Measurements from ENCODE around the gene AKAP13. TPM values are rescaled to one million over a fixed set of nuclear protein-coding genes. Genes with fewer than 3 reads are reported as not detected.
A peak's percentile ranks its signal among the peaks of the same experiment; 100 is the strongest.
"Not testable (repeated sequence)": the region's sequence is repeated elsewhere in the genome, so short reads cannot be mapped to it uniquely, and the experiment has no call there.

AKAP13 gene
- polyA plus RNA-seq, 4 donors: 39.4 to 71.6 (median 58.5) TPM

DNA sequence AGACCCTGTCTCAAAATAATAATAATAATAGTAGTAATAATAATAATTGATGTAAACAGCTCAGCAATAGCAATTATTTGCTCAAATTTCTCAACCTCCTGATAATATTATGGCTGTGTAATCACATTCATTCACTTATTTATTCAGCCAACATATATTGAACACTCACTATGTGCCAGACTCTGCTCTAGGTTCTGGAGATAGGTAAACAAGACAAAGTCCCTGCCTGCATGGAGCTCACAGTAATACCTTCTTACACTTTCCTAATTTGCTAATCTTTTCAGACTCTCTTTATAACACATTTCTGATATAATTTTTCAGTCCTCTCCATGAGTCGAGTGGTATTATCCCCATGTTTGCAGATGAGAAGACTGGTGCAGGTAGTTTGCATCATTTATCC lies 276.7 kb downstream of the AKAP13 start:
- DNase-seq (no peak), FAIRE-seq (no peak)
- no peak overlapping the region for H3K4me3 ChIP-seq (ENCODE audit: low read depth in 1 of 3, low read length in 3 of 3)
- no peaks in the 10 kb centered on the region for H3K27me3 ChIP-seq (ENCODE audit: control insufficient read depth in 3 of 3, insufficient read depth in 3 of 3, low read length in 3 of 3)
- H3K4me1 ChIP-seq (ENCODE audit: control insufficient read depth in 3 of 3, insufficient read depth in 2 of 3, low read depth in 1 of 3, low read length in 2 of 3): no peaks in the 10 kb centered on the region
- H3K27ac ChIP-seq (ENCODE audit: low read depth in 1 of 3, low read length in 2 of 3): no peak overlapping the region
- peaks cover 8 to 25% (median 12%) of the 10 kb centered on the region in 3 donors for H3K36me3 ChIP-seq (ENCODE audit: control insufficient read depth in 3 of 3, insufficient read depth in 2 of 3, low read depth in 1 of 3, low read length in 3 of 3)
- no peaks in the 10 kb centered on the region for H3K9me3 ChIP-seq (ENCODE audit: control insufficient read depth in 2 of 2, insufficient read depth in 1 of 2, low read depth in 1 of 2, low read length in 1 of 2)
- 3 to 47% (median 44%) methylated on average over 1 of the region's 1 CpG for WGBS, 3 donors

DNA sequence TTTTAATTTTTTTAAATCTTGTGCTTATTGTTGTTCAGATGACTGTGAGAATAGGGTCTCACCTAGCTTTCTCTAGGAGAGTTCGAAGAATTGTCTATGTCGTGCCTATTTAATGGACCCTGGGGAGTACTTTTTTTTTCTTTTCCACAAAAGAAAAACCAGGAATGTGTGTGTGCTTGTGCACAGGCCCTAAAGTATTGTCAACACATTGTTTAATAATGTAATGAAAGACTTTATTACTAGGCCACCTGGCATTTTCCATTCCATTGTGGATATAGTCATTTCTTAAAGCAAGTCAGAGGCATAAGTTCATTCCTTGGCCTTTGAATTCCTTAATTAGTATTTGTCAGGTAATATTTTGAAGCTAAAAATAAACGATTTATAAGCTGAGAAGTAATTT lies 278.4 kb downstream of the AKAP13 start:
- Histone ChIP-seq H3K4me3 (ENCODE audit: low read depth in 1 of 3, low read length in 3 of 3) (no peak overlapping the region), H3K36me3 (ENCODE audit: control insufficient read depth in 3 of 3, insufficient read depth in 2 of 3, low read depth in 1 of 3, low read length in 3 of 3) (peaks cover 14 to 29% (median 14%) of the 10 kb centered on the region in 3 donors), H3K27ac (ENCODE audit: low read depth in 1 of 3, low read length in 2 of 3) (no peak overlapping the region), H3K4me1 (ENCODE audit: control insufficient read depth in 3 of 3, insufficient read depth in 2 of 3, low read depth in 1 of 3, low read length in 2 of 3) (no peaks in the 10 kb centered on the region), H3K9me3 (ENCODE audit: control insufficient read depth in 2 of 2, insufficient read depth in 1 of 2, low read depth in 1 of 2, low read length in 1 of 2) (no peaks in the 10 kb centered on the region), H3K27me3 (ENCODE audit: control insufficient read depth in 3 of 3, insufficient read depth in 3 of 3, low read length in 3 of 3) (no peaks in the 10 kb centered on the region)
- DNase-seq (no peak), FAIRE-seq (no peak)
- 88 to 97% (median 96%) methylated on average over 3 of the region's 3 CpGs for WGBS, 3 donors

DNA sequence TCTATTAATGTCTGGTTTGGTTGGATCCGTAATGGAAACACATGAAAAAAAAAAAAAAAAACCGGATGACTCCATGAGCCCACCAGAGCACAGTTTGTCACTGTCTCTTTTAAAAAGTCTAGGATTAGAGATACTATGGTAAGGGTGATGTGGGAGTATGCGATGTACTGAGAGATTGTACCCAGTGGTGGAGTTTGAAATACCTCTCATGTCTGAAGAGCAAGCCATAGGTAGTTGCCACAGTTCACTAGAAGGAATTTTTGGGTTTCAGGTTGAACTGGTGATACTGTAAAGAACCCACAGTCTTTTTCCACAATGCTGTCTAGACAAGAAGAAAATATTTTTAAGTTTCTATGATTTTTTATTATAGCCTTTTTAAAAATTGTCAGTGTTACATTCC lies 281.5 kb downstream of the AKAP13 start:
- Histone ChIP-seq H3K9me3 (ENCODE audit: control insufficient read depth in 2 of 2, insufficient read depth in 1 of 2, low read depth in 1 of 2, low read length in 1 of 2) (no peaks in the 10 kb centered on the region), H3K27ac (ENCODE audit: low read depth in 1 of 3, low read length in 2 of 3) (no peak overlapping the region), H3K4me1 (ENCODE audit: control insufficient read depth in 3 of 3, insufficient read depth in 2 of 3, low read depth in 1 of 3, low read length in 2 of 3) (peaks cover 0 to 3% (median 0%) of the 10 kb centered on the region in 3 donors), H3K27me3 (ENCODE audit: control insufficient read depth in 3 of 3, insufficient read depth in 3 of 3, low read length in 3 of 3) (no peaks in the 10 kb centered on the region), H3K4me3 (ENCODE audit: low read depth in 1 of 3, low read length in 3 of 3) (no peak overlapping the region), H3K36me3 (ENCODE audit: control insufficient read depth in 3 of 3, insufficient read depth in 2 of 3, low read depth in 1 of 3, low read length in 3 of 3) (peaks cover 16 to 24% (median 22%) of the 10 kb centered on the region in 3 donors)
- FAIRE-seq (no peak), DNase-seq (no peak)
- WGBS, 3 donors: 93 to 97% (median 97%) methylated on average over 3 of the region's 3 CpGs

DNA sequence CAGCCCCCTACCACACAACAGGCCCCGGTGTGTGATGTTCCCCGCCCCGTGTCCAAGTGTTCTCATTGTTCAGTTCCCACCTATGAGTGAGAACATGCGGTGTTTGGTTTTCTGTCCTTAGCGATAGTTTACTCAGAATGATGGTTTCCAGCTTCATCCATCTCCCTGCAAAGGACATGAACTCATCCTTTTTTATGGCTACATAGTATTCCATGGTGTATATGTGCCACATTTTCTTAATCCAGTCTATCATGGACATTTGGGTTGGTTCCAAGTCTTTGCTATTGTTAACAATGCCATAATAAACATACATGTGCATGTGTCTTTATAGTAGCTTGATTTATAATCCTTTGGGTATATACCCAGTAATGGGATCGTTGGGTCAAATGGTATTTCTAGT lies 285.3 kb downstream of the AKAP13 start:
- not testable (repeated sequence) for FAIRE-seq; H3K27me3 ChIP-seq (ENCODE audit: control insufficient read depth in 3 of 3, insufficient read depth in 3 of 3, low read length in 3 of 3); DNase-seq; H3K9me3 ChIP-seq (ENCODE audit: control insufficient read depth in 2 of 2, insufficient read depth in 1 of 2, low read depth in 1 of 2, low read length in 1 of 2); H3K4me3 ChIP-seq (ENCODE audit: low read depth in 1 of 3, low read length in 3 of 3); H3K27ac ChIP-seq (ENCODE audit: low read depth in 1 of 3, low read length in 2 of 3)
- peaks cover 0 to 15% (median 6%) of the 10 kb centered on the region in 3 donors for H3K4me1 ChIP-seq (ENCODE audit: control insufficient read depth in 3 of 3, insufficient read depth in 2 of 3, low read depth in 1 of 3, low read length in 2 of 3)
- 89 to 91% (median 91%) methylated on average over 6 of the region's 6 CpGs for whole genome bisulfite sequencing, 3 donors
- H3K36me3 ChIP-seq (ENCODE audit: control insufficient read depth in 3 of 3, insufficient read depth in 2 of 3, low read depth in 1 of 3, low read length in 3 of 3): peaks cover 14 to 21% (median 20%) of the 10 kb centered on the region in 3 donors

DNA sequence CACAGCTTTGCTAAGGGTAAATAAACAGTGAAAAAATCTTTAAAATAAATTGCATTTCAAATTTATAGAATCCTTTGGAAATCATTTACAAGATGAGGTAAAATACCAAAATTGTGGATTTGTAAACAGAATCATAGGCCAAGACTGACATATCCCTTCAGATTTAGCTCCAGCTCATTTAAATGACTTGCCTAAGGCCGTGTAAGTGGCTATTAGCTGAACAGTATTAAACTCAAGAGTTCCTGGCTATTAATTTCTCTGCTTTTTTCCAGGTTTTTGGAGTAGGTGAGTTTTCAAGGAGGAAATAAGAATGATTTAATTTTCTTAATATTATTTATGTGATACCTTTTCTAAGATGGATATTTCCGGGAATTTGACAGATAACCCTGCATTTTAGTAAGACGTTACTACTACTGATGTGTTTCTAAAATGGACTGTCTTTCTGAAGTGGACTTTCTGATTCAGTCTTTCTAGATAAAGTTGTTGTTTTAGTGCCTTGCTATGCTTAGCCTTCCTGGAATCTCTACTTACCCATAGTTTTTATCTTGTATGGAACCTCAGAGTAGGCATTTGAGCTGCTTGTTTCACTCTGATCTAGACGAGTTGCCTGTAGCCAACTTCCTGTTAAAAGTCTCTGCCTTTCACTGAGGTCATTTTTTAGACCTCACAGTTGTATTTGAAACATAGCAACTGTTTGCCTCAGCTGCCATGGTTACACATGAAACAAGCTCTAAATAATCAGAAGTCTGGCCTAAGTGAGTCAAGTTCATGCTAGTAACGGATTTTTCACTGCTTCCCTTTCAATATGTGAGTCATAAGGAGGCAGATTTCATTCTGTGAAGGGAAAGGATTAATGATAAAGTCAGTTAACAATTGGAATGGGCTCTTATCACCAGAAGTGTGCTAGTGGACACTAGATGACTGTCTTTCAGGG lies 287.4 kb downstream of the AKAP13 start:
- peak; percentile 77 to 93 for DNase-seq
- FAIRE-seq: peak; percentile 15
- Histone ChIP-seq H3K27ac (ENCODE audit: low read depth in 1 of 3, low read length in 2 of 3) (peak overlapping the region; percentile 41 to 91 (median 79)), H3K4me1 (ENCODE audit: control insufficient read depth in 3 of 3, insufficient read depth in 2 of 3, low read depth in 1 of 3, low read length in 2 of 3) (peaks cover 0 to 15% (median 6%) of the 10 kb centered on the region in 3 donors), H3K27me3 (ENCODE audit: control insufficient read depth in 3 of 3, insufficient read depth in 3 of 3, low read length in 3 of 3) (no peaks in the 10 kb centered on the region), H3K9me3 (ENCODE audit: control insufficient read depth in 2 of 2, insufficient read depth in 1 of 2, low read depth in 1 of 2, low read length in 1 of 2) (no peaks in the 10 kb centered on the region), H3K36me3 (ENCODE audit: control insufficient read depth in 3 of 3, insufficient read depth in 2 of 3, low read depth in 1 of 3, low read length in 3 of 3) (peaks cover 9 to 26% (median 23%) of the 10 kb centered on the region in 3 donors), H3K4me3 (ENCODE audit: low read depth in 1 of 3, low read length in 3 of 3) (no peak overlapping the region)
- 23 to 29% (median 24%) methylated on average over 5 of the region's 5 CpGs for WGBS, 3 donors

DNA sequence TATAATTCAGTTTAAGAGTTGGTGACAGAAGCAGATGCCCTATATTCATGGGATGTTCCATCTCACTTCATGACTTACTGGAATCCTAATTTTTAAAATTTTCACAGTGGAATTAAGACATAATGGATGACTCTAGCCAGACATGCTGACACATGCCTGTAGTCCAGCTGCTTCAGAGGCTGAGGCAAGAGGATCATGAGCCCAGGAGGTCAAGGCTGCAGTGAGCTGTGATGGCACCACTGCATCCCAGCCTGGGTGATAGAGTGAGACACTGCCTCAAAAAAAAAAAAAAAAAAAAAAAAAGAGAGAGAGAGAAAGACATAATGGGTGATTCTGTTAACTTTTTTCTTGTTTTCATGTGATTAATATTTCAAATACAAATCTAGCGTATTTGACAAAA lies 290.8 kb downstream of the AKAP13 start:
- no peak overlapping the region for H3K4me3 ChIP-seq (ENCODE audit: low read depth in 1 of 3, low read length in 3 of 3)
- FAIRE-seq: no peak
- H3K36me3 ChIP-seq (ENCODE audit: control insufficient read depth in 3 of 3, insufficient read depth in 2 of 3, low read depth in 1 of 3, low read length in 3 of 3): peaks cover 3 to 26% (median 13%) of the 10 kb centered on the region in 3 donors
- H3K27ac ChIP-seq (ENCODE audit: low read depth in 1 of 3, low read length in 2 of 3): peak overlapping the region in 1 of 3 donors; percentile 3
- DNase-seq: no peak
- peaks cover 0 to 15% (median 6%) of the 10 kb centered on the region in 3 donors for H3K4me1 ChIP-seq (ENCODE audit: control insufficient read depth in 3 of 3, insufficient read depth in 2 of 3, low read depth in 1 of 3, low read length in 2 of 3)
- H3K27me3 ChIP-seq (ENCODE audit: control insufficient read depth in 3 of 3, insufficient read depth in 3 of 3, low read length in 3 of 3): no peaks in the 10 kb centered on the region
- no peaks in the 10 kb centered on the region for H3K9me3 ChIP-seq (ENCODE audit: control insufficient read depth in 2 of 2, insufficient read depth in 1 of 2, low read depth in 1 of 2, low read length in 1 of 2)
- 88 to 100% (median 92%) methylated on average over 1 of the region's 1 CpG for WGBS, 3 donors

DNA sequence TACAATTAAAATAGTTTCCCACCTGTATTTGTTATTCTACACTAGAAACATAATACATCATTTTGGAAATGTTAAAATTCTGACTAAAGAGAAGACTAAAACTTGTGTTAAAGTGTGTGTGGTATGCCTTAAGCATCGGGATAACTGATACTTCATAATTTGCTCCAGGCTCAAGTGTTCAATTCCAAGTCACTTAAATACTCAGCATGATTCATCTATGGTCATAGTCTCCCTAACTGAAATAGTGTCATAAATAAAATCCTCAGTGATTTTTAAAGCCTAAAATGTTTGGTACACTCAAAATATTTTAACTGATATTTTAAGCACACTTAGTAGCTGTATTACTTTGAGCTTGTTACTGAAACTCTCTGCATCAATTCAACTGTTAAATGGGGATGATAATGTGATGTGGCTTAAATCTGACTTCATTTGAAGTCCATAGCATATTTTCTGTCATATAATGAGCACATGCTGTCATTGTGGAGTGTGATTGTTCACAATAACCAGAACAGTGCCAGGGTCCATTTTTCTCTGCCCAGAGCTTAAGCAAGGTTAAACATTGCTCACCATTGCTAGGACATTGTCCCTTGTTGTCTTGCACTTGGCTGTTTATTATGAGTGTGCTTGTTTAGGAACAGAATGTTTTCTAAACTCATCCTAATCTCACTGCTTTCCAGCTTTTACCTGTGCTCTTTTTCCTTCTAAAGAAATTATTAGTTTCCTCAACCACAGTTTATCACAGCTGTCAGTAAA lies 292.1 kb downstream of the AKAP13 start:
- Histone ChIP-seq H3K4me3 (ENCODE audit: low read depth in 1 of 3, low read length in 3 of 3) (no peak overlapping the region), H3K27ac (ENCODE audit: low read depth in 1 of 3, low read length in 2 of 3) (no peak overlapping the region), H3K4me1 (ENCODE audit: control insufficient read depth in 3 of 3, insufficient read depth in 2 of 3, low read depth in 1 of 3, low read length in 2 of 3) (peaks cover 0 to 10% (median 2%) of the 10 kb centered on the region in 3 donors), H3K27me3 (ENCODE audit: control insufficient read depth in 3 of 3, insufficient read depth in 3 of 3, low read length in 3 of 3) (no peaks in the 10 kb centered on the region), H3K9me3 (ENCODE audit: control insufficient read depth in 2 of 2, insufficient read depth in 1 of 2, low read depth in 1 of 2, low read length in 1 of 2) (no peaks in the 10 kb centered on the region), H3K36me3 (ENCODE audit: control insufficient read depth in 3 of 3, insufficient read depth in 2 of 3, low read depth in 1 of 3, low read length in 3 of 3) (peaks cover 7 to 27% (median 15%) of the 10 kb centered on the region in 3 donors)
- FAIRE-seq (no peak), DNase-seq (no peak)
- 76 to 92% (median 91%) methylated on average over 1 of the region's 1 CpG for WGBS, 3 donors

DNA sequence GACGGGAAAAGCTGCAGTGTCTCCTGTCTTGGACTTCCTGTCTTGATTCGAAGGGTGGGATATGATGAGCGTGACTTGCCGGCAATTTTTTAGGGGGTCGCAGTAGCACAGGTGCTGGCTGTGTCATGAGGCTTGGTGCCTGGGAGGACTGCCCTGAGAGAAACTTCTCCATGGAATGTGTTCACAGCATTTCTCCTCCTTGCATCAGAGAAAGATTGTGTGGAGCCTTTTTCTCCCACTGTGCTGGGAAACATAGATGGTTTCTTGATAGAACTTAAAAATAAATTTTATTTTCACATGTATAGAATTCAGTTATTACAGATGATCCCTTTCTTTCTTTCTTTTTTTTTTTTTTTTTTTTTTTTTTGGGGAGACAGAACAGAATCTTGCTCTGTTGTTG lies 292.9 kb downstream of the AKAP13 start:
- peaks cover 7 to 28% (median 18%) of the 10 kb centered on the region in 3 donors for H3K36me3 ChIP-seq (ENCODE audit: control insufficient read depth in 3 of 3, insufficient read depth in 2 of 3, low read depth in 1 of 3, low read length in 3 of 3)
- FAIRE-seq (no peak), DNase-seq (no peak)
- no peaks in the 10 kb centered on the region for H3K27me3 ChIP-seq (ENCODE audit: control insufficient read depth in 3 of 3, insufficient read depth in 3 of 3, low read length in 3 of 3)
- WGBS, 3 donors: 84 to 95% (median 92%) methylated on average over 5 of the region's 5 CpGs
- no peaks in the 10 kb centered on the region for H3K9me3 ChIP-seq (ENCODE audit: control insufficient read depth in 2 of 2, insufficient read depth in 1 of 2, low read depth in 1 of 2, low read length in 1 of 2)
- no peak overlapping the region for H3K27ac ChIP-seq (ENCODE audit: low read depth in 1 of 3, low read length in 2 of 3)
- no peak overlapping the region for H3K4me3 ChIP-seq (ENCODE audit: low read depth in 1 of 3, low read length in 3 of 3)
- peaks cover 0 to 2% (median 0%) of the 10 kb centered on the region in 3 donors for H3K4me1 ChIP-seq (ENCODE audit: control insufficient read depth in 3 of 3, insufficient read depth in 2 of 3, low read depth in 1 of 3, low read length in 2 of 3)
